HG02870 (cell line): ENCODE measurements around the gene ISOC1.

Source experiments
- ATAC-seq: cut with Tn5 transposase; IDR thresholded peaks from one replicate; pipeline ENCODE4 v1.9.1; 2021; ENCODE audit warnings: mild to moderate bottlenecking, moderate library complexity; ENCODE audit not compliant: unreplicated experiment

Gene ISOC1

DNA sequence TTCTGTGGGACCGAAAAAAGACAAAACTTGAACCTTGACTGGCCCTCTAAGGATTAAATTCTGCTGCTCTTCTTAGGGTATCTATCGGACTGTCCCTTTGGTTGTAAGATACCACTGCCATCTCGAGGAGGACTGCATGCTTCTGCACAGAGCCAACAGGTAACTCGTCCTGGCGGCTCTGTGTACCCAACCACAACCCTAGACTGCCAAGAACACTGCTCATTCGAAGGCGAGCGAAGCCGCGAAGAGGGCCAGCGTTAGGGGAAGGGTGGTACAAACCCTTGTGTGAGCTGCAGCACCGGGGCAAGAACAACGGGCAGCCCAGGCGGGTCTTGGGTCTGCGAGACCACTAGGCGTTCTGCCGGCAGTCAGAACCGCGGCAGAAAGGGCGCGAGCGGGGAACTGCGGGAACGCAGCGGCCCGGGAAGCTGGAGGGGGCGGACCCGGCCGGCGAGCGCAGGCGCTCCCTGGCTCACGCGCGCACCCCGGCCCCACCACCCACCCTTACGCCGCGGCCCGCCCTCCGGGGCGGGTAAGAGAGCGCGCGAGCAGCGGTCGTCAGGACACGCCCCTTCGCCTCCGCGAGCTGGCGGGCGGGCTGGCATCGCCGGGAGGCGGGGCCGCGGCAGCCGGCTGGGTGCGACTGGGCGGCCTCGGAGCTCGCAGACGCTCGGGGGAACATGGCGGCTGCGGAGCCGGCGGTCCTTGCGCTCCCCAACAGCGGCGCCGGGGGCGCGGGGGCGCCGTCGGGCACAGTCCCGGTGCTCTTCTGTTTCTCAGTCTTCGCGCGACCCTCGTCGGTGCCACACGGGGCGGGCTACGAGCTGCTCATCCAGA lies at the start of gene ISOC1:
Gene ISOC1 (plus strand): TSS at position 663 of the 837 bp plus-strand sequence. CDS start 18 bp downstream, at position 681.
- ATAC-seq = peak; percentile 83

DNA sequence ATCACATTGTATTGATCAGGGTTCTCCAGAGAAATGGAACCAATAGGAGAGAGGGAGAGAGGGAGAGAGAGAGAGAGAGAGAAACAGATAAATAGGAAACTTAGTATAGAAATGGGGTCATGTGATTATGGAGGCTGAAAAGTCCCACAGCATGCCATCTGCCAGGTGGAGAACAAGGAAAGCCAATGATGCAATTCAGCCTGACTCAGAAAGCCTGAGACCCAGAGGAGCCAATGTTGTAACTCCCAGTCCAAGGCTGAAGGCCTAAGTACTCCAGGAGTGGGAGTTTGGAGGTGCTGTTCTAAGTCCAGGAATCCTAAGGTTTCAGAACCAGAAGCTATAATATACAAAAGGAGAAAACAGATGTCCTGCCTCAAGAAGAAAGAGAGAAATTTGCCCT lies 48.4 kb upstream of the ISOC1 start:
- no peak for ATAC-seq

DNA sequence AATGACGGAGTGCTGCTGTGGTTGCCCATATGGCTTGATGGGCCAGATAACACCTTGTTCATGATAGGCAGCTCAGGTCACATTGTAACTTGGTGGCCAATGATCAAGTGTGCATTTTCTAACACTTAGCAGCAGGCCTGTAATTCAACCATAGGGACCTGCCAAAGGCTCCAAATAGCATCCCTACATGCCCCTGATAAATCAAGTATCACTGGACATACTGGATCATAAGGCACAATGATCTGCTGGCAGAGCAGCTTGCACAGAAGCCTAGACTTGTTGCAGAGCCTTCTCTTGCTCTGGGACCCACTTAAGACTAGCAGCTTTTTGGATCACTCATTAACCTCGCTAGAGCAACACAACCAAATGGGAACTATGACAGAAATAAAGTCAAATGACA lies 46.0 kb upstream of the ISOC1 start:
- no peak for ATAC-seq

DNA sequence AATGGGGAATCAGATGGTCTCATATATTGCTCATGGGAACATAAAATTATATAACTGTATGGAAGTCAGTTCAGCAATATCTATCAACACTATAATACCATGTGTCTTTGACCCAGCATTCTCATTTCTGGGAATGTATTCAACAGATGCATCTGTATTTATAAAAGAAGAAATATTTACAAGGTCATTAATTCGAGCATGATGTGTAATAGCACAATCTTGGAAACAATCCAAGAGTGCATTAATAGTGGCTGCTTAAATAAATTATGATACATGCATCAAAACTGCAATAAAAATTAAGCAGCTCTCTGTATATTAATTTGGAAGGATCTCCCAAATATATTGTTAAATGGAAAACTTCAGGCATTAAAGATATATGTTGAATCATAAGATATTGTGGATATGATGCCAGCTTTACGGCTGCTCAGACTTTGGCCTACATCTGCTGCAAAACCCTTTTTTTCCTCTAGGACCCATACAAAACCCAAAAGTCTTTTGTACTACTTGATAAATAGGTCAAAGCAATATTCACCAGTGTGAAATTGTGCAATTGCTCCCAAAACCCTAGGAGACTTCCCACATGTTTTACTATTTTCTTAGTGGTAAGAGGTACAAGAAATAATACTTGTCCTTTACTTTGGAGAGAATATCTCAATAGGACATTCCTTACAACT lies 45.3 kb upstream of the ISOC1 start:
- ATAC-seq = no peak

DNA sequence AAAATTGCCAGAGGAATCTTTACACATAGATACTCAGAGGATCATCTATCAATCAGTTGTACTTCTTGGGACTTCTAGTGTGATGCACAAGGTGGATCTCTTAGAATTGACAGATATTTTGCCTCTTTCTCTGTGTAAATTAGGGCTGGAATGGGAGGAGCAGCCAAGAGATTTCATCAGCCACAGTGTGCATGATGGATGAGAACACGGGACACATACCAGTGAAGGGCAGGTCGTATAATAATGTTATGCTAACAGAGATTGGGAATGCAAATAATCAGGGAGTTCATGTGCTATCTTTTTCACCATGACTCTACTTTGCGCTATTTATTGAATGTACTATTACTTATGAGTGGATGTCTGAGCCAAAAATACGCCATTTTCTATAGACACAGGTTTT lies 43.3 kb upstream of the ISOC1 start:
- no peak for ATAC-seq

DNA sequence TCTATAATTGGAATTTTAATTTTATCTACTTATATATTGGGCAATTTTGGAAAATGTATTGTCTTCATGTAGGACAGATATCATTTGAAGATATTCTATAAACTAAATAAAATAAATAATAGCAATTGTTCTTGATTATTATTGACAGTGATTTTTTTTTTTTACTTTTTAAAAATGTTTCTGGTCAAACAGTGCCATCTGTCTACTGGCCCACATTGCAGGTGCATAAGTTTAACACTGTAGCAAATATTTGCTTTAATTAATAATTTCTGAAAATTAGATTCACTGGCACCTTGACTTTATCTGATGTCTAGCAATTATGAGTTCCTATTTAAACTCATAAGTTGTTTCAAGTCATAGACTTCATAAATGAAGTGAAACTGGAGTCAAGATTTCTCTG lies 41.1 kb upstream of the ISOC1 start:
- no peak for ATAC-seq

DNA sequence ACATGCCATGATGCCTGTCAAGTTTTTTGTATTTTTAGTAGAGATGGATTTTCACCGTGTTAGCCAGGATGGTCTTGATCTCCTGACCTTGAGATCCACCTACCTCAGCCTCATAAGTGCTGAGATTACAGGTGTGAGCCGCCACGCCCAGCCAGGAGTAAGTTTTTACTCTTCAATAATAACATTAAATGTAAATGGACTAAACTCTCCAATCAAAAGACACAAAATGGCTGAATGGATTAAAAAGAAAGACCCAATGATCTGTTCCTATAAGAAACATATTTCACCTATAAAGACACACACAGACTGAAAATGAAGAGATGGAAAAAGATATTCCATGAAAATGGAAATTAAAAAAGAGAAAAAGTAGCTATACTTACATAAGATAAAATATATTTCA lies 37.2 kb upstream of the ISOC1 start:
- no peak for ATAC-seq

DNA sequence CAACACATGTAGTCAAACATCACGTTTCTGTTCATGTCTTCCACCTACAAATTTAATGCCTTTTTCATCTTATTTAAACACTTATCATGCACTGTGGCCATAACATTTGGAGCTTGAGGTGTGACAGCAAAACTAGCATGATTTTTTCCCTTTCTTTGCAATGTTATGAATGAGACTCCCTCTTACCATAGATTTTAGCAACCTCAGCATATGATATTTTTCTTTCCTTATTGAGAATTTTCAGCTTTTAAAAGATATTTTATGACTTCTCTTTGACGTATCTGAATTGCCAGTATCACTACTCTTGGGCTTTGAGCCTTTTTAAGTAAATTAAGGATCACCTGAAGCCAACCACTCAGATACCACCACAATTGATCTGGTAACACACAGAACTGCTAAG lies 32.7 kb upstream of the ISOC1 start:
- no peak for ATAC-seq

DNA sequence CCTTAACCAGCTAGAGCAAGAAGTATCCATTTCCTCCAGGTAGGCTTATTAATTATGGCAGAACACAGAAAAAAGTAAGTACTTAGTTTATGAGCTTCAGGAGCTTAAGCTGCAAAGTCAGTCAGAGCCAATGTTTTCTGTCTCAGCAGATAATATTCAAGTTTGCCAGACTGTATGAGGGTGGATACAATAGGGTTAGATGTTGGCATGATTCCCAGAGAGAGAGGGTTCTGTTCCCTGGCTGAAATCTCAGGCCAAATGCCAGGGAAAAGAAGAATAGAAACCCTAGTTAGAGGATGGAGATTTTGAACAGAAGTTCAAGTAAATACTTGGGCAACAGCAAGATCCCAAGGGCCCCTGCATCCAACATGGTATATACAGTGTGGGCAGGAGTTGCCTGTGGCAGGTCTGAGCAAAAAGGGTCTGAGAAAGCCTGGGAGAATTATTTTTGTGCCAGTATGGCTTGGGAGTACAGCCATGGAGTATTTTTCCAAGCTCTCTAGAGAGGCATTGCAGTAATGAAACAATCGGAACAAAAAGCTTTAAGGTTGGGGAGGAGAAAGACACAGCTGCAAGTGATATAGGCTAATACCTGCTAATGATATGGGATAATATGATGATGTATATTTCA lies 31.0 kb upstream of the ISOC1 start:
- ATAC-seq = no peak

DNA sequence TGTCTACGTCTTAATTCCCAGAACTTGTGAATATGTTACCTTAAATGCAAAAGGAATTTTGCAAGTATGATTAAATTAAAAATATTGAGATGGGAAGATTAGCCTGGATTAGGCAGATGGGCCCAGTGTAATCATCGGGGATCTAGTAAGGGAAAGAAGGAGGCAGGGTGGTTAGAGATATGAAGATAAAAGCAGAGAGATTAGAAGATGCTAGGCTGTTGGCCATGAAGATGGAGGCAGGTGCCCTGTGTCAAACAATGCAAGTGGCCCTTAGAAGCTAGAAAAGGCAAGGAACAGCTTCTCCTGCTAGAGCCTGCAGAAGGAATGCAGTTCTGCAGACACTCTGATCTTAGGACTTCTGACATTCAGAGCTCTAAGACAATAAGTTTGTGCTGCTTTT lies 28.8 kb upstream of the ISOC1 start:
- ATAC-seq = no peak

DNA sequence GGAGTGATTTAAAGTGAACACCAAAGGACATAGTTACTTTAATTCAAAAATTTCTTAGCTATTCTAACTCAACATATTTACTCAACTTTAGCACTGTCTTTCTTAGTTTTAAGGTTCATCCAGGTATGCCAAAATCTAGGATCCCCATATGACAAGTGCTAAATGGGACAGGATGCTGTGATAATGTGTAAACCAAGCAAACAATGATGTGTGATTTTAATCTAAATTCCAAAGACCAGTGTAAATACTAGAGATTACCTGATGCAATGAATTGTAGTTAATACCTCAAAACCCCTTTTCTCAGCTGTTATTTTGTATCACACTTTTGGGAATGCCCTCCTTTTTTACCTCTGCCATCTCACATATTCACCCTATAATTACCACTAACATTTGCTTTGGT lies 26.8 kb upstream of the ISOC1 start:
- ATAC-seq = no peak

DNA sequence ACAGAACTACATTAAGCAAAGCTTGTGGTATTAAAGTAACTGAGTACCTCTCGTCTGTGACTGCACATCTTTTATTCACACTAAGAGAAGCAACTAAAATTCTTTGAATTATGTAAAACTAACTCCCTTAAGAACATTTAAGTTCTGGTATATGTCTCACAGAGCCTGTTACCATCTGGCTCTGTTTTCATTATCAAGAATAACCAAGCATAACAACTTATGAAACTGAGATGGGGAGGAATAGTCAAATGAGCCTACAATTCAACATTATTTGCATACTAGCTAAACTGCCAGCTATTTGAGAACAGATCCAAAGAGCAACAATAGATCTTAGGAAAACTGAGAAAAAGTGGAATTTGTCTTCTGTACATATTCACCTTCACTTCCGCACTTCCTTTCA lies 25.3 kb upstream of the ISOC1 start:
- ATAC-seq = peak; percentile 69

DNA sequence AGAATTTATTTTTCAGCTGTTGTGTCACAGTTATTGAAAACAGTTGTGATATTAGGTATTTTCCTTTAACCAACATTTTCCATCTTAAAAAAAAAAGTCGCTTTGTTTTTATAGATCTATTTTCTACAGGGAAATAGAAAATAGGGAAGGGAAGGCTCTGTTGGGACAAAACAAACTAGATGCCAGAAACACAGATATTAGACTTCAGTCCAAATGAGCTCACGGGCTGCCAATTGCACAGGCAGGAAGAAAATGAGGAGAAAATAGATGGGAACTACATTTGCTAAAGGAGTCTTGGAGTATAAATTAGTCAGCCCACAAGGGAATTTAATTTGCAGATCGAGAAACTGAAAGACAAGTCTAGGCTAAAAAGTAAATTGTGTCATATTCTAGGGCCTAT lies 21.4 kb upstream of the ISOC1 start:
- ATAC-seq = no peak

DNA sequence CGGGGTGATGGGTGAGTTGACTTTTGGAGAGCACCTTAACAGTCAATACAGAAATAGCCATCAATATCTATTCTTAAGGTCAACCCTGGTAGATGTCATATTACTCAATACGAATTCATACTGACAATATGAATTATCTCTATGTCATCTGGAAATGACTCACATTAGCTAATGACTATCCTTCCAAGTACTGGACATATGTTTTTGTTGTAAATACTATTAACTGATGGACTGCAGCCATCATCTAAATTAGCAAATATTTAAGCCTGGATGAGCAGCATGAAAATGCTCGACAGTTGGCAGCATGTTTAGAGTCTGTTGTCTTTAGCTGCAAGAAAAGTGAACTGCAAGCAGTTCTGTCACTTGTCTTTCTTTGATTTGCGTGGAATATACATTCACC lies 19.6 kb upstream of the ISOC1 start:
- no peak for ATAC-seq

DNA sequence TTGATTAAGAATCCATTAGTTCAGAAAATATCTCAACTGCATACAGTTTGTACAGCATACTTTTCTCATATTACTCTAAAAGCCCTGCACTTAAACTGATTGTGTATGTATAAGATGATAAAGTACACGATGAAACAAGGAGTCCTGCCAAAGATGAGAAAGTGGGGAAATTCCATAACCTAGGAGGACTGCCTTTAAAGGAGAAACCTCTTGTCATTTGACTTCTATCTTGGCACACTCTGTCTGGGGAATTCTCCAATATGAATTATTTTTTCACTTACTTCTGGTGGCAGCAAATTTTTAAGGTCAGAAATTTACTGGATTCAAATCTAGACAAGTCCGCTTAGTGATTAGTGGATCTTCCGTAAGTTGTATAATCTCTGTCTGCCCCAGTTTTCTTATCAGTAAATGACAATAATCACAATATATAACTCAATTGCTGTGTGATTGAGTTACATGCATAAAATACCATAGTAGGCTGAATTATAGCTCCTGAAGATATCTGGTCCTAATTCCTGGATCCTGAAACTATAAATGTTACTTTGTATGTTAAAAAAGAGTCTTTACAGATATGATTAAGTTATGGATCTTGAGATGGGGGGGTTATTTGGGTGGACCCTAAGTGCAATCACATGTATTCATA lies 17.0 kb upstream of the ISOC1 start:
- ATAC-seq = no peak

DNA sequence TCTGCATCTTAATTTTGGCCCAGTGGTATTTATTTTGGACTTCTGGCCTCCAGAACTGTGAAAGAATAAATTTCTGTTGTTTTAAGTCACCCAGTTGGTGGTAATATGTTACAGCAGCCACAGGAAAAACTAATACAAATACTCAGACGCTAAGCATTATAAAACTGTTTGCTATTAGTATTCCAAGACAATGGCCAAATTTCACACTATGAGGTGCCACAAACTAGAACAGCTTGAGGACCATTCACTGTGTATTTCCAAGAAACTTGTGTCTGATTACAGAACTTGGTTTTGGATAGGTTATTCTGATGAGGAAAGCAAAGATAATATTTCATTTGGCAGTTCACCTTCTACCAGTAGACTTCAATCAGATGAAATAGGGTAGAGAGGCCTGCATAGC lies 16.3 kb upstream of the ISOC1 start:
- no peak for ATAC-seq

DNA sequence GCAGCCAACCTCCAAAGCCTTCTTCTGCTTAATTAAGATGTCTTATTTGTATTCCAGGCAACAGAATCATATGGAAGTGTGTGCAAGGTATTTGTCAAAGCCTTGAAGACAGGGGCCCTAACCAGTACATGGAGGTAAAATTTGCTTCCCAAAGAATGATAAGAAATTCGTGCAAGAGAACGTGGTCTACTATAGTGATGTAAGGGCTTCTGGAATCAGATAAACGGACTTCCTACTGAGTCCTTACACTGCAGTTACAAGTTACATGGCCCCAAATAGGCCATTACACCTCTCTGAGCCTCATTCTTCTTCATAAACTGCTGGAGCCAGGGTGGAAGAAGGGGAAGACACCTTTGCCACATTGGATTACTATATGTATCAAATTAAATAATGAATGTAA lies 15.9 kb upstream of the ISOC1 start:
- no peak for ATAC-seq

DNA sequence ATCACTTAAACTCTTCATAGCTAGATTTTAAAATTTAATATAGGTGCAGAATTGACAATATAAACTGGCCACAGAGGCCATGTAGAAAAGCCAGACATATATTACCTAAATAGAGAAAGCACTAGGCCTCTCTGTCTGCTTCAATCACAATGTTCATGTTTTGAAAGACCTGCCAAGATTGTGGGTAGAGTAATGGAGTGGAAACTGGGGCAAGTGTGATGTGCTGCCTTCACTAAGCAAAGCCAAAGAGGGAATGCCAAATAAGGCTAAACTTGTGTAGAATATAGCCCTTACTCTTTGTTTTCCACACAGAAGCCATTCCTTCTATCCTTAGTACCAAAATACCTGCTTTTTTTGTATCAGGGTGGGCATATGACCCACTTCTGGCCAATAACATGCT lies 15.1 kb upstream of the ISOC1 start:
- ATAC-seq = no peak

DNA sequence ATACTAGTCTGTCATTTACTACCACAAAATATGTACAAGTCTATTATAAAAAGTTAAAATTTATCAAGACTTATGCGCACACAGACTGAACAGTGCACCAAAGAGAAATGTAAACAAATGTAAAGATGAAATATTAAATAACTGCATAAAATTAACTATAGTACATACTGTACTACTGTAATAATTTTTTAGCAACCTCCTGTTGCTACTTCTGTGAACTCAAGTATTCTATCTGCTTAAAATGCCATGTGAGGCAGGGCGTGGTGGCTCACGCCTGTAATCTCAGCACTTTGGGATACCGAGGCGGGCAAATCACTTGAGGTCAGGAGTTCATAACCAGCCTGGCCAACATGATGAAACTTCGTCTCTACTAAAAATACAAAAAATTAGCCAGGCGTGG lies 13.8 kb upstream of the ISOC1 start:
- ATAC-seq = no peak

DNA sequence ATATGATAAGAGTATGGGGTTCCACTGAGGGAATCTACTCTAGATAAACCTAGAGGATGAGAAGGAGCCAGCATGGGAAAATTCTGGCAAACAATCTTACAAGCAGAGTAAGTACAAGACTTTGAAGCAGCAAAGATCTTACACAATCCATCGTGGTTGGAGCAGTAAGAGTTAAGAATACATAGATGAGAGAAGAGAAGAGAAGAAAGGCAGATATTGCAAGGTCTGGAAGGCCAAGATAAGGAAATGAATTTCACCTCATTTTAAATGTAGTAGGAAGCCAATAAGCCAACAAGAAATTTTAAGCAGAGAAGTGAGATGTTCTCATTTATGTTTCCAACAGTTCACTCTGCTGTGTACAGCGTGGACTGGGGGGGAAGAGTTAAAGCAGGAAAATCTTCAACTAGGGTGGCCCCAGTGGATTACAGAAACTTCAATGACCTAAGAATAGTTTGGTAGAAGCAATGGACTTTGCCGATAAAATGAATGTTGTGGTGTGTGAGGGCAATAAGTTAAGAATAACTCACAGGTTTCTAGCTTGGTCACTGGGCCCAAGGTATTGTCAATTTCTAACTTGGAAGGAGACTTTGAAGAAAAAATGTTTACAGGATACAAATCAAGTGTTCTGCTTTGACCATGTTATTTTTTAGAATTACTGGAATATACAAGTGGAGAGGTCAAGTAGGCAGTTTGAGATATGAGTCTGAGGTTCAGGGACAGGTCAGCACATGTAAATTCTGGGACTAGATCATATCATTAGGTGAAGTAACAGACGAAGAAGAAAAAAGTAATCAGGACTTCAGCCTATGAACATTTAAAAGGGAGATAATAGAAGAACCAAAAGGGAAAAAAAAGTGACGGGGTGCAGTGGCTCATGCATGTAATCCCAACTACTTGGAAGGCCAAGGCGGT lies 12.1 kb upstream of the ISOC1 start:
- no peak for ATAC-seq
